CD4-positive, alpha-beta T cell treated with Interleukin-1 beta for 1 hour (primary cell): ENCODE results near the gene SLC32A1.

Experiments used
- DNase-seq, 2 donors: peaks; one replicate each; pipeline ENCODE4 v3.0.0-alpha.2; 2020 to 2022

SLC32A1 gene

GRCh38 chr20:38725931-38726803 lies 1.9 kb downstream of the SLC32A1 start:
- peak in 1 of 2 donors; percentile 43 for DNase-seq

- peak; percentile 49 to 50 for DNase-seq
Measured at GRCh38 chr20:38726804-38727606, 2.7 kb downstream of the SLC32A1 start.

GRCh38 chr20:38727607-38728190 lies 3.4 kb downstream of the SLC32A1 start:
- no peak for DNase-seq

- no peak for DNase-seq
Measured at GRCh38 chr20:38728191-38728781, 4.0 kb downstream of the SLC32A1 start.

- DNase-seq = no peak
Measured at GRCh38 chr20:38728911-38729642, 4.8 kb downstream of the SLC32A1 start.

- DNase-seq = no peak
Measured at GRCh38 chr20:38729767-38730166, 5.5 kb downstream of the SLC32A1 start.

GRCh38 chr20:38730167-38730988 lies 6.1 kb downstream of the SLC32A1 start:
- DNase-seq = no peak

- DNase-seq = peak; percentile 68 to 75
Measured at GRCh38 chr20:38730989-38731737, 6.9 kb downstream of the SLC32A1 start.

- no peak for DNase-seq
Measured at GRCh38 chr20:38731738-38732113, 7.4 kb downstream of the SLC32A1 start.

- no peak for DNase-seq
Measured at GRCh38 chr20:38732981-38733380, 8.7 kb downstream of the SLC32A1 start.

- no peak for DNase-seq
Measured at GRCh38 chr20:38735172-38735571, 10.9 kb downstream of the SLC32A1 start.

- no peak for DNase-seq
Measured at GRCh38 chr20:38737887-38738286, 13.6 kb downstream of the SLC32A1 start.

- DNase-seq = no peak
Measured at GRCh38 chr20:38745757-38746156, 21.5 kb downstream of the SLC32A1 start.

- no peak for DNase-seq
Measured at GRCh38 chr20:38747495-38748096, 23.3 kb downstream of the SLC32A1 start.

GRCh38 chr20:38748097-38748860 lies 24.0 kb downstream of the SLC32A1 start, which contains the start of gene ACTR5:
Gene ACTR5 (plus strand): TSS chr20:38748460. CDS start chr20:38748479, 19 bp downstream.
- DNase-seq = peak; percentile 96 to 97

- peak; percentile 41 to 50 for DNase-seq
Measured at GRCh38 chr20:38748861-38749149, 24.5 kb downstream of the SLC32A1 start.

- peak in 1 of 2 donors; percentile 54 for DNase-seq
Measured at GRCh38 chr20:38751360-38751976, 27.2 kb downstream of the SLC32A1 start.

- DNase-seq = no peak
Measured at GRCh38 chr20:38752029-38752428, 27.7 kb downstream of the SLC32A1 start.

- DNase-seq = no peak
Measured at GRCh38 chr20:38754924-38755323, 30.6 kb downstream of the SLC32A1 start.
